PC-9 (cell line): ENCODE results near the gene C16orf95.

Experiments
- EZH2 ChIP-seq: fragments of 200-600 bp; sonication (generic); IDR thresholded peaks from 2 replicates; pipeline ENCODE4 v1.8.0; 2017; ENCODE audit warnings: antibody characterized with exemption, low read depth
- TF ChIP-seq, protein P1 (sequence below): fragments of 200-600 bp; sonication (generic); conservative IDR thresholded peaks from 2 replicates; pipeline ENCODE4 v1.6.1; 2017; ENCODE audit warnings: mixed run types, antibody characterized with exemption, mild to moderate bottlenecking, moderate library complexity

DNA sequence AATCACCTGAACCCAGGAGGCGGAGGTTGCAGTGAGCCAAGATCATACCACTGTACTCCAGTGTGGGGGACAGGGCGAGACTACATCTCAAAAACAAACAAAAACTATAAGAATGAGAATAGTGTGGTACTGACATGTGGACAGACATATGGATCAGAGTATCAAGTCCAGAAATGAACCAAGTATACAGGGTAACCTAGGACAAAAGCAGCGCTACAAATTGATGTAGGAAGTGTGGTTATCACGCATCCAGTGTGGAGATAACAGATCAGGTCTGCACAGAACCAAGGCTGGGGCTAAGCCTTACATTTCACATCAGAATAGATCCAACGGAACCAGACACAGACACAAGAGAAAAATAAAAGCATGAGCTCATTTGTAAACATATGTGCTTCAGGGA, 23.0 kb upstream of the C16orf95 start:
- TF ChIP-seq, protein P1, sequence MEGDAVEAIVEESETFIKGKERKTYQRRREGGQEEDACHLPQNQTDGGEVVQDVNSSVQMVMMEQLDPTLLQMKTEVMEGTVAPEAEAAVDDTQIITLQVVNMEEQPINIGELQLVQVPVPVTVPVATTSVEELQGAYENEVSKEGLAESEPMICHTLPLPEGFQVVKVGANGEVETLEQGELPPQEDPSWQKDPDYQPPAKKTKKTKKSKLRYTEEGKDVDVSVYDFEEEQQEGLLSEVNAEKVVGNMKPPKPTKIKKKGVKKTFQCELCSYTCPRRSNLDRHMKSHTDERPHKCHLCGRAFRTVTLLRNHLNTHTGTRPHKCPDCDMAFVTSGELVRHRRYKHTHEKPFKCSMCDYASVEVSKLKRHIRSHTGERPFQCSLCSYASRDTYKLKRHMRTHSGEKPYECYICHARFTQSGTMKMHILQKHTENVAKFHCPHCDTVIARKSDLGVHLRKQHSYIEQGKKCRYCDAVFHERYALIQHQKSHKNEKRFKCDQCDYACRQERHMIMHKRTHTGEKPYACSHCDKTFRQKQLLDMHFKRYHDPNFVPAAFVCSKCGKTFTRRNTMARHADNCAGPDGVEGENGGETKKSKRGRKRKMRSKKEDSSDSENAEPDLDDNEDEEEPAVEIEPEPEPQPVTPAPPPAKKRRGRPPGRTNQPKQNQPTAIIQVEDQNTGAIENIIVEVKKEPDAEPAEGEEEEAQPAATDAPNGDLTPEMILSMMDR = no peak
- TF ChIP-seq EZH2 = no peak
